ENCODE results near the gene CREBL2. TPM values are rescaled to one million over a fixed set of nuclear protein-coding genes. Genes with fewer than 3 reads are reported as not detected.
A peak's percentile ranks its signal among the peaks of the same experiment; 100 is the strongest.

CREBL2 gene
- total and polyA plus RNA-seq, 2 of the 13 experiments (the other 11 are each of a cell fraction or from before 2014, with no cell fraction given), result 6.9 to 8.4 TPM

DNA sequence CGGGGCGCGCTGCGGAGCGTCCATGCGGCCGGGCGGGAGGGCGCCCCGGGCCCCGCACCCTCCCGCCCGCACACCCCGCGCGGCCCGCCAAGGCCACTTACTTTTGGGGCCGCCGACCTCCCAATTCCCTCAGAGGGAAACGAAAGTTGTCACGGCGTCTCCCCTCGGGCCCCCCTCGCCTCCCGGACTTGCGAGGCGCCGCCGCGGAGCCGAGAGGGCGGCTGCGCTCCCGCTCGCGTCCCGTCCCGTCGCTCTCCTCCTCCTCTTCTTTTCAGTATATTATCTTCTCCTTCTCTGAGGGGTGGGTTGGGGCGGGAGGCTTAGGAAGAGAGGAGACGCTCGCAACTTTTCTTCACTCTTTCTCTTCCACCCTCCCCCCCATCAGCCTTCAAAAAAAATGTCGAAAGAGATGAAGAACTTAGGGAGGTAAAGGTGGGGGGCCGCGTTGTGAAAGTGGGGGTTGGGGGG lies 49.6 kb upstream of the CREBL2 start (continued):
- no peak for TF ChIP-seq NFE2L2 (IDR thresholded peaks at IDR 0.05; ENCODE audit: low read length)

DNA sequence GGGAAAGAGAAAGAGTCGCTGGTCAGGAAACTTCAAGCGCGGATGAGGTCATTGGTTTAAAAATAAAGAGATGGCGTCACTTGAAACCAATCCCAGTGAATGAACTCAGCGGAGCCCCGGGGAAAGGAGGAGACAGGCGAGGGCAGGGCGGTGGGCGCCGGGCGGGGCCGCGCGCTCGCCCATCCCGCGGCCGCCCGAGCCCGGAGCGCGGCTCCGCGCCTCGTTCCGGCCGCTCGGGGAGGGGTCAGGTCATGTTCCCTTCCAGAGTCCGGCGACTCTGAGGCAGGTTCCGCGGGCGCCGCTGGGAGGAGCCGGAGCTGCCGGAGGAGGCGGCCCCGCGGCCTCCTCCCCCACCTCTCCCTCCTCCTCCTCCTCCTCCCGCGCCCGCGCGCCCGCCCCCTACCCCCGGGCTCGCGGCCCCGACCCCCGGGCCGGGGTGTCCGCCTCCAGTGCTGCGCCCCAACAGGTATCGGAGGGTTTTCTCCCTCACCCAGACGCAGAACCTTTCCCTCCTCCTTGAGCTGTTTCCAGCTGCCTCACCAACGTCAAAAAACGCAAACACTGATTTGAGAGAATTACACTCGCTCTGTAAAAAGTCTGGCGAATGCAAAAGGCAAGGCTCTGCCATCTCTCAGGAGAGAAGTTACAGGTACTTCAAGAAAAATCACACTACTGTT lies 49.0 kb upstream of the CREBL2 start, which contains the start of gene DUSP16:
DUSP16 (minus strand) TSS at position 279 of the 677 bp plus-strand sequence. CDS start 41,765 bp downstream, outside the sequence.
- no peak for FAIRE-seq
- Histone ChIP-seq H4K20me1 (ENCODE audit: insufficient read depth, low read length) (no peaks in the 10 kb centered on the region), H3K4me1 (ENCODE audit: insufficient read depth, low read length) (peaks cover 29% of the 10 kb centered on the region), H3K27me3 (ENCODE audit: control insufficient read depth in 1 of 2, insufficient read depth in 2 of 2, low read length in 2 of 2) (no peaks in the 10 kb centered on the region; a peak in 1 of 5 replicates), H3K27ac (ENCODE audit: extremely low read length, insufficient read depth, low read length) (peak within 1 kb of the TSS; percentile 93), H2AFZ (ENCODE audit: low read length) (no peak within 1 kb of the TSS), H3K79me2 (ENCODE audit: insufficient read depth, low read length) (peaks cover 40% of the 10 kb centered on the region), H3K4me3 (replicated peaks in 1 of 3; ENCODE audit: insufficient read depth in 1 of 3, low read depth in 2 of 3, low read length in 3 of 3) (peak within 1 kb of the TSS; percentile 79 to 90 (median 87)), H3K9me3 (ENCODE audit: low read length) (peaks cover 4% of the 10 kb centered on the region; the same call in 1 of the 2 replicates), H3K4me2 (ENCODE audit: low read depth, low read length) (peak within 1 kb of the TSS; percentile 85), H3K9ac (ENCODE audit: insufficient read depth, low read depth, low read length) (peak within 1 kb of the TSS; percentile 99), H3K36me3 (replicated peaks in 1 of 2; ENCODE audit: control insufficient read depth in 1 of 2, insufficient read depth in 2 of 2, low read length in 2 of 2) (no peaks in the 10 kb centered on the region)
- intact Hi-C loops (cut with micrococcal nuclease; ENCODE audit: unreplicated experiment), result loop anchor here (1.0 to 5.0 kb wide), 5 partner anchors 50 to 186 kb away; partner anchors contain the start of genes CDKN1B and CREBL2
- peak; percentile 95 for ATAC-seq
- ChIA-PET CTCF (ENCODE audit: low intra/inter-chr PET ratio, low total read pairs) (interaction anchor here (2.8 kb wide), 1 partner anchor 186 kb away, joined by 21 read pairs; no protein-coding TSS in a partner anchor), POLR2A (interaction anchor here (0.6 to 2.6 kb wide), 15 partner anchors 11 to 1393 kb away, joined by 3 to 11 read pairs (median 3); partner anchors contain the start of gene CREBL2)
- BruUV-seq (replicated peaks), result no TSS peak
- peak; percentile 96 for DNase-seq (ENCODE audit: low spot score)
- in situ Hi-C loops (cut with HindIII; ENCODE audit: extremely low pct_ligation_motif_present, low pct_unique_long_range_greater_than_20kb), result no loop called here
- WGBS (ENCODE audit: low lambda C conversion rate), result under 1% methylated on average over 13 of the region's 59 CpGs
- TF ChIP-seq ZNF460 (CRISPR knock-in tag; IDR thresholded peaks at IDR 0.05; ENCODE audit: borderline replicate concordance) (no peak), PRDM15 (CRISPR knock-in tag; IDR thresholded peaks at IDR 0.05) (peak; percentile 59; the same call in 1 of the 2 replicates), YY1 (IDR thresholded peaks at IDR 0.05; ENCODE audit: insufficient read depth, insufficient replicate concordance, low read depth, low read length) (peak; percentile 58), ZMYM3 (CRISPR knock-in tag; IDR thresholded peaks at IDR 0.05) (no peak), JDP2 (CRISPR knock-in tag; IDR thresholded peaks at IDR 0.05; ENCODE audit: borderline replicate concordance) (no peak), FOXP4 (CRISPR knock-in tag; IDR thresholded peaks at IDR 0.05) (no peak), ZBTB25 (CRISPR knock-in tag; IDR thresholded peaks at IDR 0.05) (no peak), SP2 (CRISPR knock-in tag; IDR thresholded peaks at IDR 0.05) (no peak), RAD21 (CRISPR knock-in tag; IDR thresholded peaks at IDR 0.05) (peak; percentile 52)
- TF ChIP-seq, protein P1, sequence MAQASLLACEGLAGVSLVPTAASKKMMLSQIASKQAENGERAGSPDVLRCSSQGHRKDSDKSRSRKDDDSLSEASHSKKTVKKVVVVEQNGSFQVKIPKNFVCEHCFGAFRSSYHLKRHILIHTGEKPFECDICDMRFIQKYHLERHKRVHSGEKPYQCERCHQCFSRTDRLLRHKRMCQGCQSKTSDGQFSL (CRISPR knock-in tag; IDR thresholded peaks at IDR 0.05), result peak; percentile 34; the same call in 1 of the 2 replicates

All from HepG2 (cell line).